ENCODE data around the gene TTC33.
"Not testable (repeated sequence)": the region's sequence is repeated elsewhere in the genome, so short reads cannot be mapped to it uniquely, and the experiment has no call there.

Gene TTC33

DNA sequence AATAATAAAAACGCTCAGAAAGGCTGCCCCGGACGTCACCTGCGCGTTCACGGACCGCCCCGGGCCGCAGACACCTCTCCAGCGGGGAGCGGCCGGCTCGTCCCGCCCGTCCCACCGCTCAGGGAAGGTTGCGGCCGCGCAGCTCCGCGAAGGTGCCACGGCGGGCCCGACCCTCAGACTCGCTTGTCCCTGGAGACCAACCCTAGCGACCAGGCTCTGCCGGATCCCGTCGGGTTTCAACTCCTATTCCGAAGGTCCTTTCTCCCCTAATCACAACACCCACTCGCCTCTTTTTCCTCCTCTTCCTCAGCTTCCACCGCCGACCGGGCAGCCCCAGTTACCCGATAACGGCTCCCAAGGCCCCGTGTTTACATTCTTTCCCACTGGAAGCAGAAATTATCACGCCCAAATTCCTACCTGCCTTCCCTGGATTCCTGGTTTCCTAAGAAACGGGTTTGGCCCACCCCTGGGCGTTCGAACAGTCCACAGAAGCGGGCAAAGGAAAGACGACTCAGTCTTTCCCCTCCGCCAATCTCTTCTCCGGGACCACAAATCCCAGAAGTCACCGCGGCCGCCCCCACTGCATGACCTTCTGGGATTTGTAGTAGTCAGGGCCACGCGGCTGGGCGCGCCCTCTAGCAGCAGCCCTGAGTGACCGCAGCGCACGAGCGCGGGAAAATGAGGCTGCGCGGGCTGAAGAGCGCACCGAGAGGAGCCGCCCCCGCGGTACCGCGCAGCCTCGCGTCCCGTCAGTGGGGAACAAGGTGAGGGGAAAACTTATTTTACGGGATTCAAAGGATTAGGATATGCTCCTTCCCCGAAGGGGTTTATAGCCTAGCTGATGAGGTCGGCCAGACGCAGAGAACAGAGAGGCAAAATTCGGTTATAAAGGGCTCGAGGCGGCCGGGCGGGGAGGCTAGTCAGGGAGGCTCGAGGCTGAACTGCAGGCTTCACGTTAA is at the start of gene TTC33:
TSS of gene TTC33 (minus strand) at position 555 of the 959 bp plus-strand sequence. CDS start 8,943 bp downstream, outside the sequence.
- DNase-seq (ENCODE audit: low read depth, low spot score): peak; percentile 92

- DNase-seq (ENCODE audit: low read depth, low spot score): no peak
Observed at GRCh38 chr5:40801771-40802562, 46.2 kb upstream of the TTC33 start.

DNA sequence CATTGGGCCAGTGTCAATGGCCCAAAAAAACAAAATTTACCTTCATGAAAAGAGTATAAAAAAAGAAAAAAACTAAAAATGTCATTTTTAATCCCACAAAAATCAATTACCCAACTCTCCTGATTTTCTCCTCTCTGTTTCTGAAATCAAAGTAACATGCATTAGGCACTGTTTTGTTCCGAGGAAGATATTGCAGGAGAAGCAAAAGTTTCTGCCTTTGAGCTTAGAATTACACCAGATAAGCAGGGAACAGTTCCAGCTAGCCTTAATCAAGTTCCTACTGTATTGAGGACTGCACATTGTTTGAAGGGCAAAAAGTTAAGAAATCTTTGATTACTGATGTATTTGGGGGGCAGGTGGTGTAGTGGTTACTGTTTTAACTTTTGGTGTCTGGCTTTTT is 43.5 kb upstream of the TTC33 start:
- no peak for DNase-seq (ENCODE audit: low read depth, low spot score)

DNA sequence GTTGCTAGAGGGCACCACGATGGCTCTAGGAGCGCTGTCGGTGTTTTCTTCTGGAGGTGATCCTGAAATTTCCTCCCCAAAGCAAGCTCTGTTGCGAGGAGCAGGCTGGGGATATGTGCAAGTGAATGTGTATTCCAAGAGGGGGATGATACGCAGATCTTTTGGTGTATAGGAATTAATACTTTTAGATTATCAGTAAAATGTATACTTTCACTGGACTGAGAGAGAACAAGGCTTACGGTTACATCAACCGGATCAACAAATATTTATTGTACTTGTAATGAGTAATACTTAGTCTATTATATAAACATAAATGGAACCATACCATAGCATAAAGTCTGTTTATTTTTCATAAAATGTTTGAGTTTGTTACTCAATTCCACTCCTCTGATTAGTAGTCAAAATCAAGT is 43.0 kb upstream of the TTC33 start:
- no peak for DNase-seq (ENCODE audit: low read depth, low spot score)

- DNase-seq (ENCODE audit: low read depth, low spot score): peak; percentile 77
Observed at GRCh38 chr5:40798012-40798800, 42.4 kb upstream of the TTC33 start, which contains the start of gene PRKAA1. TSS of gene PRKAA1 (minus strand) at chr5:40798374. CDS start at chr5:40798189, 185 bp downstream.

DNA sequence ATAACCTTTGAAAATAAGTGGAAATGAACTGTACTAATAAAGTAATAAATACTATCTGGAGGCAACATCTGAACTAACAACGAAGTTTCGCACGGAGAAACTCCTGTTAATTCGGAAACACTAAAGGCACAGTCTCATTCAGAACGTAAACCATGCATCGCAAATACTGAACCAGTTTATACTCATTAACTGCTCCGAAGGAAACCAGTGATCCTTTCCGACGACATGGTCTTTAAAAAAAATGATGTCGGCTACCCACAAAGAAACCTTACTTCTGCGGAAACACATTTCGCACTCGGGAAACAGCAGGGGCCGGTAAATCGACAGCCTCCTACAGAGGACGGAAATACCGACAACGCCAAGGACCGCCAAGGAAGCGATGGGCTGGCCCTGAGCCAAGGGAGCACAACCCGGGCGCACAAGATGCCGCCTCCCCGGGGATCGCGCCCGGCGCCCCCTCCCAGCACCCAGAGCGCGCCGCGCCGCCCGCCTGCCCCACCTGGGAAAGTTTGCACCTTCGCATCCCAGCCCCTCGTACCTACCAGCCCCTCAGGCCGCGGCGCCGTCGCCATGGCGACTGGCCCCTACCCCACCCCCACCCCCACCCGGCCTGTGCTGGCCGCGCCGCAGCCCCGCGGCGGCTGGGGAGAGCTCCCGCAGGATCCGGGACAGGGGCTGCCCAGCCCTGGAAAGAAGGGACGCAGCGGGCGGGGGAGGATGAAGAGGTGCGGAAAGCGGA is 41.7 kb upstream of the TTC33 start:
- peak; percentile 47 for DNase-seq (ENCODE audit: low read depth, low spot score)

DNA sequence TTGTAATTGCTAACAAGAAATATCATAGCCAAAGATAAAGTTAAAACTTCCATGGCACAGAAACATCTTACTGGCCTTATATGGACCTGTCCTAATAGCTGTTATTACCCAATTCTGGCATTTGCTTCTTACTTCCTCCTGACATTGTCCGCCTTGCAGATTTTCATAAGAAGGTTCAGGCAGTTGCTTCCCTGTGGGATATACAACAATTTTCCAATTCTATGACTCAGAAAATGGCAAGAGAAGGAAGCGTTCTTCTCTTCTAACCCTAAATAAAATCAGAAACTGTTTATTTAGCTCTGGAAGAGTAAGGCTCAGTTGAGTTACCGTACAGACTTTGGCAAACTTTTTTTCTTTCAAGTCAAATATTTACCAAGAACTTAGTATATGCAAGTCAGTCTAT is 40.7 kb upstream of the TTC33 start:
- DNase-seq (ENCODE audit: low read depth, low spot score): no peak

- DNase-seq (ENCODE audit: low read depth, low spot score): not testable (repeated sequence)
Observed at GRCh38 chr5:40794877-40795276, 39.1 kb upstream of the TTC33 start.

GRCh38 chr5:40794340-40794739 is 38.6 kb upstream of the TTC33 start:
- not testable (repeated sequence) for DNase-seq (ENCODE audit: low read depth, low spot score)

- DNase-seq (ENCODE audit: low read depth, low spot score): not testable (repeated sequence)
Observed at GRCh38 chr5:40792691-40793090, 36.9 kb upstream of the TTC33 start.

GRCh38 chr5:40791715-40792139 is 36.0 kb upstream of the TTC33 start:
- no peak for DNase-seq (ENCODE audit: low read depth, low spot score)

- no peak for DNase-seq (ENCODE audit: low read depth, low spot score)
Observed at GRCh38 chr5:40790947-40791593, 35.3 kb upstream of the TTC33 start.

DNA sequence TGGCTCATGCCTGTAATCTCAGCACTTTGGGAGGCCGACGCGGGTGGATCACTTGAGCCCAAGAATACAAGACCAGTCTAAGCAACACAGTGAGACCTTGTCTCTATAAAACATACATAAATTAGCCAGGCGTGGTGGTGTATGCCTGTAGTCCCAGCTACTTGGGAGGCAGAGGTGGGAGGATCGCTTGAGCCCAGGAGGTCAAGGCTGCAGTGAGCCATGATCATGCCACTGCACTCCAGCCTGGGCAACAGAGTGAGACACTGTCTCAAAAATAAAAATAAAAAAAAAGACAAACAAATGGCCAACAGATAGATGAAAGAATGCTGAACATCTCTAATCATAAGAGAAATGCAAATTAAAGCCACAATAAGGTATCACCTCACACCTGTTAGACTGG is 33.2 kb upstream of the TTC33 start:
- not testable (repeated sequence) for DNase-seq (ENCODE audit: low read depth, low spot score)

DNA sequence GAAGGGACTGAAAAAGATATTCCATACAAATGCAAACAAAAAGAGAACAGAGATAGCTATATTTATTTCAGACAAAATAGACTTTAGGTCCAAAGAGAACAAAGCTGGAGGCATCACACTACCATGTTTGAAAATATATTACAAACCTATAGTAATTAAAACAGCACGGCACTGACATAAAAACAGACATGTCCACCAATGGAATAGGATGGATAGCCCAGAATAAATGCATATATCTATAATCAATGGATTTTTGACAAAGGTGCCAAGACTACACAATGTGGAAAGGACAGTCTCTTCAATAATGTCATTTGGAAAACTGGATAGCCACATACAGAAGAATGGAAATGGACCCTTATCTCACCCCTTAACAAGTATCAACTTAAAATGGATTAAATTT is 32.2 kb upstream of the TTC33 start:
- no peak for DNase-seq (ENCODE audit: low read depth, low spot score)

DNA sequence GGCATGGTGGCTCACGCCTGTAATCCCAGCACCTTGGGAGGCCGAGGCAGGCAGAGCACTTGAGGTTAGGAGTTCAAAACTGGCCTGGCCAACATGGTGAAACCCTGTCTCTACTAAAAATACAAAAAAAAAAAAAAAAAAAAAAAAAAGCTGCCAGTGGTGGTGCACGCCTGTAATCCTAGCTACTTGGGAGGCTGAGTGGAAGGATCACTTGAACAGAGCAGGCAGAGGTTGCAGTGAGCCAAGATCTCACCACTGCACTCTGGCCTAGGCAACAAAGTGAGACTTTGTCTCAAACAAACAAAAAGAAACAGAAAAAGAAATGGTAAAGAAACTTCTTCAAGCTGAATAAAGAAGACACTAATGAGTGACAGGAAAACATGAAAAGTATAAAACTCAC is 30.9 kb upstream of the TTC33 start:
- not testable (repeated sequence) for DNase-seq (ENCODE audit: low read depth, low spot score)

DNA sequence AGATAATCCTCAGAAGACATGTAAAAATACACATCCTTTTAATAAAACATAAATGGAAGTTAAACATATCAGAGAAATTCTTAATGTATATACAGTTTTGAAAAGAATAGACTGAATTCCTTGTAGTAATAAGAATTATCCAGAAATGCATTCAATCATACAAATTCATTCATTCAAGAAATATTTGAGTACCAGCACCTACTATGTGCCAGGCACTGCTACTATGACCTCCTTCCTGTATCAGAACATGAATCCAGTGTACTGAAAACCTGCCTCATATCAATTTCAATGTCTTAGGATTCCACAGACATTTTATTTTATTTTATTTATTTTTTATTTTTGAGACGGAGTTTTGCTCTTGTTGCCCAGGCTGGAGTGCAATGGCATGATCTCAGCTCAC is 29.2 kb upstream of the TTC33 start:
- DNase-seq (ENCODE audit: low read depth, low spot score): no peak

DNA sequence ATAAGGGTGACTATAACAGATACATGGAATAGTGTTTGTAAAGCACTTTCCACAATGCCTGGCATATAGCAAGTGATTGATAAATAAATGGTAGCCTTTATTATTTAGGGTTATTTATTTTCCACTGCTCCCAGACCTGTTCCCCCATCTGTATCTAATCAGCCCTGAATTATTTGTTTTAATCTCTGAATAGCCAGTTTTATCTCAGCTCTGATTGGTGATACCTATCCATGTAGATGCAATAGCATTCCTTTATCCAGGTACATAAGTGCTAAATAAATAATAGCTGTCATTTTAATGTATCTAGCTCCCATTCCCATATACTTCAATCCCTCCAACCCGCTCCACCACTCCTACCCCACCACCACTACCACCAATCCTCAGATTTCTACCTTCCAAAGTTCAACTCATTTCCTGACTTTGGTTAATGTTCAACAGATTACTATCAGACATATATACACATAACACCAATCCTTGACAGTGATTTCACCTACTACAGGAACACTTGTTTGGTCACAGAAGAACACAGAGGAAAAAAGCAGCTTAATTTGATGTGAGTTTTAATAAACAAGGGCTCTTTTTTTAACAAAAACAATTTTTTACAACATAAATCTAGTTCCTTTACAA is 28.4 kb upstream of the TTC33 start:
- no peak for DNase-seq (ENCODE audit: low read depth, low spot score)

DNA sequence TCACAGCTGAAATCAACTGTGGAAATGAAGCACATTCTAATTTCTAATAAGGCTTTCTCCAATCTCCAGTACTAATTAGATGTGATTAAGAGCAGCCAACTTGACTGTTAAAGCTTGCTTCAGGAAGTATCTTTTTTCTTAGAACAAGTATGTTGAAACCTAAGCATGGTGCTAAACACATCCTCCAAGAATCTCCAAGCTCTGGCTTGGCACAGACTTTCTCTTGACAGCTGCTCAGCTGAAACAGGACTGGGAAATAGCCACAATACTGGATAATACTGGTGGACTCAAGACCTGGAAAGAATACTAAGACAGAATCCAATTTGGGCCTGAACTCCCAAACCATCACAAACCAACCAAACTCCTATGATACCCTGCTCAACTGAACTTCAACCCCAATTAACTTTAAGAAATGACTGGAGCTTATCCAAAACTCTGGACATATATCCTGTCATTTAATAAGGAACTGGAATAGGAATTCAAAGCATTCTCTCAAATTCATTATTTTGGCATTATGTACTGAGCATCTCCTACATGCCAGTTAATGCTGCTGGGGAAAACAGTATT is 26.2 kb upstream of the TTC33 start:
- no peak for DNase-seq (ENCODE audit: low read depth, low spot score)

DNA sequence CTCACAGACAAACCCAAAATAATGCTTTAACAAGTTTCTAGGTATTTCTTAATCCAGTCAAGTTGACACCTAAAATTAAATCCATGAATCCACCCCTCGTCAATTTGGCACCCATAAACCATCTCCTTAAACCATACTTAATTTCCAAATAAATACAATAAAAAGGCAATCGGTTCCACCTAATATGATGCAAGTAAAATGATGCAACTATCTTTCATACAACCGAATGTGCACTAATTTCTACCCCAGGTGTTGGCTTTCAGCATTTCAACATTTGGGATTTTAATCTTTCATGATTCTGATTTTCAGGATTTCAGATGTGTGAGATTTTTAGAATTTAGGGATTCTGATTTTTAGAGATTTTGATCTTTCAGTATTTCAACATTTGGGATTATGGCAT is 25.1 kb upstream of the TTC33 start:
- DNase-seq (ENCODE audit: low read depth, low spot score): no peak

Measured in activated naive CD8-positive, alpha-beta T cell treated with anti-CD3 and anti-CD28 coated beads, Interleukin-2, amount 50 U/mL, for 16 hours (primary cell).